ENCODE data around the gene KCNG1. TPM values are rescaled to one million over a fixed set of nuclear protein-coding genes. Genes with fewer than 3 reads are reported as not detected.

KCNG1 gene
- total RNA-seq, 2 donors from 2014 or later, result 0.24 TPM; not detected in 1

DNA sequence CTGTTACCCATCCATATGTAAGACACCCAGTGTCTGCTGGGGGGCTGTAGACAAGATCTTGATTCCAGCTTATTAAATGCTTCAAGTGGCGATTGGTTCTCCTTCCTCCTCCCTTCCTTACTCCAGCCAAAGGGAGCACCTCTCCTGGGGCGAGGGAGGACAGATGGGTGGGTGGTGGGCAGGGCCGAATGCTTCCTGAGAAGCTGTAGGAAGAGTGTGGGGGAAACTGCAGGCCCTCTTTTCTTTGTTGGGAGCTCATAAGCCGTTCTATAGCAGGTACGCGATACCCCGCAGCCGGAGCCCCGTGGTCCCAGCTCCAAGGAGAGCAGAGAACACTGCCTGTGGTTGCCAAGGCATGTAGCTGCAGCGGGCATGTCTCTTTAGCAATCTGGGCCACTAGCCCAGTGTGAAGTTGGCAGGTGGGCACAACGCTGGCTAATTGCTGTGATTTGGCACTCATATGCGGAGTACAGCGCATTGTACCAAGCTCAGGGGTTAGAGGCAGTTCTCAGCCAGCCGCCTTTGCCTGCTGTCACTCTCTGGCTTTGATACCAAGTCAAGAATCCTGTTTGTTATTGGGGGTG, 14.7 kb upstream of the KCNG1 start:
- intact Hi-C loops (cut with DNase I), result no loop called here
- DNase-seq (ENCODE audit: low spot score), result no peak

DNA sequence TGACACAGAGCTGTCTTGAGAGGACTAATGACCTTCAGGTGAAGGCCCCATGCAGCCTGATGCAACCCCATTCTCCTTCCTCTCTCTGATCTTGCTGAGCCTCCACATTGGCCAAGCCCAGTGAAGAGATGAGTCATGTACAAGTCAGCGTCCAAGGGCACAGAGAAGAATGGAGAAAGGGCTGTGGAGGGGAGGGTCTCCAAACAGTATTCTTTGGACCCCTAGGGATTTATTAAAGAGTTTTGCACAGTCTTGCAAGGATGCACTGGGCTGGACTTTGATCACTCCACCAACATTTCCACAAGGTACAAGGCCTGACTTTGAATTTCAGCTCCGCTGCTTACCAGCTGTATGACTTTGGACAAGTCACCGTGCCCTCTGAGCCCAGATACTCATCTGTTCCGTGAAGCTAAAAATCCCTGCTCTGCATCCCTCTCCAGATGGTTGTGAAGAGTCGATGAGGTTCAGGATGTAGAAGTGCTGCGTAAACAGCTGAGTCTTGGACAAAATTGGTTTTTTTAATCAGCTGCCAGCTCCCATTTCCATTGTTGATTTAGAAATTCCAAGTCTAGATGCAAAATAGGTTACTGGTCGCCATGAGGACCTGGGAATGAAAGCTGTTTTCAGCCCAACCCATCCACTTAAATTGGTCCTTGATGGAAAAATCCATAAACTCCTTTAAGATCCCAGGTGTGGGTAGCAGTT, 14.1 kb upstream of the KCNG1 start:
- no peak for DNase-seq (ENCODE audit: low spot score)
- intact Hi-C loops (cut with DNase I), result no loop called here

DNA sequence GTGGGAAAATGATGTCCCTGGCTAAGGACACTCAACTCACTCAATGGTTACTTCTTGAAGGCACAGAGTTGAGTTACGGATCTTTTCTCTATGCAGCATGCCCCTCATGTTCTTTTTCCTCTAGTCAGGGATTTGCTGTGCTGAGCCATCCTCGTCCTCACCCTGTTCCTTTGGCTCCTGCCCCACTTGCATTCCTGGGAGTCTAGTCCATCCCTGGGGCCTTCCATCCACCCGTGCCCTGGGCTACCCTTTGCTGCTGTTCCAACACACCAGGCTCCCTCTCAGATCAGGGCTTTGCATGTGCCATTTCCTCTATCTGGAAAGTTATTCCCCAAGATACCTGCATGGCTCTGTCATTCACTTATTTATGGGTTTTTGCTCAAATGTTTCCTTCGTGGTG, 13.3 kb upstream of the KCNG1 start:
- intact Hi-C loops (cut with DNase I), result no loop called here

GRCh38 chr20:51034988-51035656, 12.2 kb upstream of the KCNG1 start:
- intact Hi-C loops (cut with DNase I), result no loop called here

More for the DNA sequence above, 13.3 kb upstream of the KCNG1 start:
- no peak for DNase-seq (ENCODE audit: low spot score)

DNA sequence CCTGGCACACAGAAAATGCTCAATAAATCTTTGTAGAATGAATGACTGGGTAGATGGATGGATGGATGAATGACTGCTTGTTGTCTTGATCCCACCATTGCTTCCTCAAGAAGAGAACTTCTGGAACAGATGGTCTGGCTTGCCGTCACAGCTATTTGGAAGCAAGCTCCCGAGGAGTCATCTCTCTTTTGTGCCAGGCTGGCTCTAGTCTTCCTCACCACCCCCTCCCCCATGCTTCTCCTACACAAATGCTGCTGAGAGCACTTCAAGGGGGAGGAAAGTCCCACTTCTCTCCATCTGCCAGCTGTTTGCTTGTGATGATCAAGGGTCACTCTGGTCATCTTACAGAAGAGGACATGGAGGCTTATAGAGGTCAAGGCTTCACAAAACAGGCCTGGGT, 11.6 kb upstream of the KCNG1 start:
- intact Hi-C loops (cut with DNase I), result no loop called here
- no peak for DNase-seq (ENCODE audit: low spot score)

More at GRCh38 chr20:51034988-51035656, 12.2 kb upstream of the KCNG1 start:
- DNase-seq (ENCODE audit: low spot score), result no peak

DNA sequence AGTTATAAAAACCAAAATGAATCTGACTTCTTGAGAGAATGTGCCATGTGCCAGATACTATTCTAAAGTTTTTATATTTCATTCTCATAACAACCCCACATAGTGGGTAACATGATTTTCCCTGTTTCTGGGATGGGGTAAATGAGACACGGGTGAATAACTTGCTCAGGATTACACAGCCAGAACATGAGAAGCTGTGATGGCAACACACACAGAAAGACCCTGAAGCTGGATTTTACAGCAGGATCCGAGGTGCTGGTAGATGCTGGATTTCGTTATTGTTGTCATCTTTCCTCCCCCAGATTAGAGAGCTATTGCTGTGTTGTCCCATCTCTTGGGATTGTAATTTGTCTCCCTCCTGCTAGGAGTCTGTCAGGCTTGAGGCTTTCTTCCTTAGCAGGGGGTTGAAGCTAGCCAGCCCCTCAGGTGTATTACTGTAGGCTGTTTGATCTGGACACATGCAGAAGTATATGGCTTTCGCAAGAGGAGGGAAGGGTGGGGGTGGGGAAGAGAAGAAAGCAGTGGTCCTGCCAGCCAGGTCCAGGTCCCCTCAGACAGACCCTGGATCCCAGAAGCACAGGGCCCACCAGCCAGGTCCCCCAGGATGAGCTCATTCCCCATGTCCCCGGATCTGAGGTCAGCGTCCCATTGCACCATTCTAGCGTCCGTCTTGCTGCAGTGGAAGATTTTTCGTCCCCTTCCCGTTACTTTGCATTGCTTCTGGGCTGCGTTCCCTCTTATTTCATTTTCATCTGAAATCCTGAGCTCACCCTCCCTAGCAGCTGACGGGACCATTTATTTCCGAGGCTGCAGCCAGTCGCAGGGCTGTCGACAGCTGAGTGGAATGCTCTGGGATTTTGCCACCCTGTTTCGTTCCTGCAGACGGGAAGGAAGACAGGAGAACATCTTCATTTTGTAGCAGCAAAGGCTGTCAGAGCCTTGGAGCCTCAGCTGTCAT, 7.3 kb upstream of the KCNG1 start:
- DNase-seq (ENCODE audit: low spot score), result no peak
- intact Hi-C loops (cut with DNase I), result no loop called here

DNA sequence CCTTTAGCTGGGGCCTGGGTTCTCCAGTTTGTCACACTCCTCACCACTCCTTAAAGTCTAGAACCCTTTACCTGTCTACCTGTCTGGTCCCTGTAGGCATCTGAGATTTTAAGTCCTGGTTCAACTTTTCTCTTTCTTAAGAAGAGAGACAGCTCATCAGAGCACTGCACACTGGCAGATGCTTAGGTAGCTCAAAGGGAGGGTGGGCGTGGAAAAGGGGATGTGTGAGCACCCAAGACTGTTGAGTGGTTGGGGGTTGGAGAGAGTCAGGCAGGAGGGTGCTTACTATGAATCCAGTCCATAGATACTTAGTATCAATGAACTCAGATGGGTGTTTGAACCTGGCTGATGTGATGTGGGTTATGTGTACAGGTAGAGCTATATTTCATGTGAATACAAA, 6.6 kb upstream of the KCNG1 start:
- intact Hi-C loops (cut with DNase I), result no loop called here
- DNase-seq (ENCODE audit: low spot score), result no peak

- no peak for DNase-seq (ENCODE audit: low spot score)
- intact Hi-C loops (cut with DNase I), result no loop called here
These were observed 5.8 kb upstream of the KCNG1 start for GRCh38 chr20:51028616-51029212.

- peak; percentile 19 for DNase-seq (ENCODE audit: low spot score)
- intact Hi-C loops (cut with DNase I), result no loop called here
These were observed 4.3 kb upstream of the KCNG1 start for GRCh38 chr20:51027035-51027795.

GRCh38 chr20:51026269-51026668, 3.4 kb upstream of the KCNG1 start:
- intact Hi-C loops (cut with DNase I), result no loop called here
- no peak for DNase-seq (ENCODE audit: low spot score)

GRCh38 chr20:51024761-51025160, 1.9 kb upstream of the KCNG1 start:
- no peak for DNase-seq (ENCODE audit: low spot score)
- intact Hi-C loops (cut with DNase I), result no loop called here

- DNase-seq (ENCODE audit: low spot score), result no peak
- intact Hi-C loops (cut with DNase I), result no loop called here
These were observed 779 bp upstream of the KCNG1 start for GRCh38 chr20:51023617-51024155.

DNA sequence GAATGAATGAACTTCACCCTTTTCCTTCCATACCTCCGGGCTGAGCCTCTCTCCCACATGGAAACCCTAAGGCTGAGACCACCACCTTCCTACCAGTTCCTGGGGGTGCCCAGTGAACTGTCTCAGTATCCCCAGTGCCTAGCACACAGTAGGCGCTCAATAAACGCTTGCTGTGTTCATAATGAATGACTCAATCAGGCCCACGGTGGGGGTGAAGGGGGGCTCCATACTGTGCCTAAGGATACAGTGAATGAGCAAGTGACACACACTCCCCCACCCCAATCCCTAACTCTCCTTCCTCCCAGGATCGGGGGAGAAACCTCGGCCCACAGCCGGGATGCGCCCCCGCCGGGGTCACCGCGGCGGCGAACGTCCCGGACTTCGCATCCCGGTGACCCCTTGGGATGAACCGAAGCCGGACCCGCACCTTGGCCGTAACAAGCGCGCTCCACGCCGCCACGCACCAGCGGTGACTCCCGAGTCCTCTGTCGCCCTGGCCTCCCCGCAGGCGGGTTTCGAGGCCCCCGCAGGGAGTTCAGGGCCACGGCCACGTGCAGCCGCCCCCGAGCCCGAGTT, 592 bp downstream of the KCNG1 start:
- DNase-seq (ENCODE audit: low spot score), result no peak
- intact Hi-C loops (cut with DNase I), result no loop called here

DNA sequence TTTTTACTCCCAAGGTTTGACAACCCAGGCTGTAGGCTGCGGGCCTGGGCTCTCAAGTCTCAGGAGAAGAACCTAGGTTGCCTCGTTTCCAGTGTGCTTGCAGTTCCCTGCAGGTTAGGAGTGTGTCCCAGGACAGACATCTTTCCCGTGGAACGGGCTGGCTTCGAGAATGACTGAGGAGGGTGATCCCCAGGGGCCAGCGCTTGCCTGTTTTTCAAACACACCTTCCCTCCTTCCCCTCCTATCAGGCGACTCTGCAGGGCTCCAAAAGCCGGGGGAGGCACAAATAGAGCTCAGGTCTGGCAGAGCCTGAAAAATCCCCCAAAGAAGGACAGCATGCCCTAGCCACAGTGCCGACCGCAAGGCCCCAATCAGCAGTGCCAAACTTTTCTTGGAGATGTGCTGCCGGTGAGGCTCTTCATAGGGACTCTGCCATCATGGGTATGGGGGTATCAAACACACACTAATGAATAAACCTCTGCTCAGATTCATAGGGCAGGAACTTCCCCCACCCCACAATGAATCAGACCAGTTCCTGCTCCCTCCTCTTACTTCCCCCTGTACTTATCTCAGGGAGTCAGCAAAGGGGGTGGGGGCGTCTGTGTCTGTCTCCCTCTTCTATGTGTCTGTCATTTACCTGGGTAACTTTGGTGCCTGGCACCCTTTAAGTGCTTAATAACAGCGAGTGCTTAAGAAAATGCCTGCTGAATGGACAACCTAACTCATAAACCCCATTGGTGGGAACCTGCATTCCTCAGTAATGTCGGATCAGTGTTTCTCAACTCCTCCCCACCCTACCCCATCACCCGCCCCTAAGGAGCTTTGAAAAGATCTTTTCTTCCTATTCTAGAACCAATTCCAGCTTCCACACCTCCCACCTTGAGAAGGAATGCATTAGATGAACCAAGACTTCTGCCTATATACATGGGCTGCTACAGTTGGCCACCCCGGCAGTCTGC, 1.6 kb downstream of the KCNG1 start:
- intact Hi-C loops (cut with DNase I), result no loop called here
- no peak for DNase-seq (ENCODE audit: low spot score)

- intact Hi-C loops (cut with DNase I), result no loop called here
- DNase-seq (ENCODE audit: low spot score), result no peak
These were observed 2.2 kb downstream of the KCNG1 start for GRCh38 chr20:51020657-51021056.

DNA sequence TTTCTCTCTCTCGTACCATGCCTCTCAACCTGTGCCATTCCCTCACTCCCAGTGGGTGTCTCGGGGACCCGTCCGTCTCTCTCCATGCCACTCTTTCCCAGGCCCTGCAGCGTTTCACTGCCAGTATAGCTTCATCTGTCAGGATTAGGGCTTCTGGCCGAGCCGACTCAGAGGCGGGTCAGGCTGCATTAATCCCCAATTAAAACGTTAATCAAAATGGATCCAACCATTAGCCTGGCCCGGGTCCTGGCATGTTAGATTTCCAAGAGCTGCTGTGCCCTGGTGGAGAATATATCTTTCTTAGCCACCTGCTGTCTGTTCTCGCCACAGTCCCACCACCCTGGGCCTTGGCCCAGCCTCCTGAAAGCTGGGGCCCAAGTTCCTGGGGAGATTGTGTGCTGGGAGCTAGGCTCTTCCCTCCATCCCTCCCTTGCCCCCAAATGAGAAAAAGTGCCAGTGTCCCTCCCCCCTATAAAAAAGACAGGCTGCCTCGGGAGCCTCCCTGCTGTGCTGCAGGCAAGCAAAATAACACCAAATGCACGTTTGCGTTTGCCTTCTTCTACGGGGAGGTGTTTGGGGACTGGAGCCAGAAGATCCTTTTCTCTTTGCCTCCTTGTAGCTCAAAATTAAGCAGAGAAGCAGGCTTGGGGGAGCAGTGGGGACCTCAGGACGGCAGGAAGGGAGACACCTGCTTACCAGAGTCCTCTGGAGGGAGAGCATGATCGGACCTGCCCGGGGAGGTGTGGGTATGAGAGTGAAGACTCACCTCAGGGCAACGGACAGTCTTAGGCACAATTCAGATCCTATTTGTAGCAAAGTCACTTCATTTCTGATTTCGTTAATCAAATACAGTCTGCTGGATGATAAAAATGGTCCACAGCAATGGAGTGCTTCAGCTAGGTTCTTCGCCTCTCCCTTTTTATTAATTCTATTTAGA, 3.0 kb downstream of the KCNG1 start:
- DNase-seq (ENCODE audit: low spot score), result no peak
- intact Hi-C loops (cut with DNase I), result no loop called here

Measured in posterior vena cava (tissue), 2 donors.